Activated naive CD8-positive, alpha-beta T cell treated with anti-CD3 and anti-CD28 coated beads for 36 hours (primary cell): ENCODE results near the gene METTL23. TPM values are rescaled to one million over a fixed set of nuclear protein-coding genes. Genes with fewer than 3 reads are reported as not detected.

Experiments
- DNase-seq: peaks from one replicate; pipeline ENCODE4 v3.0.0; 2021
- H3K27ac Mint-ChIP-seq: one replicate; pipeline ENCODE4 v1.8.0; 2022; ENCODE audit warnings: mild to moderate bottlenecking, moderate library complexity, mixed read lengths
- H3K27me3 Mint-ChIP-seq: one replicate; pipeline ENCODE4 v1.8.0; 2022; ENCODE audit warnings: mild to moderate bottlenecking, mixed read lengths
- H3K36me3 Mint-ChIP-seq: one replicate; pipeline ENCODE4 v1.8.0; 2021; ENCODE audit warnings: mild to moderate bottlenecking, mixed read lengths
- H3K4me1 Mint-ChIP-seq: one replicate; pipeline ENCODE4 v1.8.0; 2021; ENCODE audit warnings: mixed read lengths
- H3K4me3 Mint-ChIP-seq: one replicate; pipeline ENCODE4 v1.8.0; 2022; ENCODE audit warnings: mild to moderate bottlenecking, moderate library complexity, mixed read lengths
- H3K9me3 Mint-ChIP-seq: one replicate; pipeline ENCODE4 v1.8.0; 2022; ENCODE audit warnings: mixed read lengths
- total RNA-seq, 2 experiments: library from RNA; stranded (reverse); gene quantifications; one replicate each; pipeline ENCODE4 v1.2.3, GENCODE V29; 2021

Gene METTL23, protein sequence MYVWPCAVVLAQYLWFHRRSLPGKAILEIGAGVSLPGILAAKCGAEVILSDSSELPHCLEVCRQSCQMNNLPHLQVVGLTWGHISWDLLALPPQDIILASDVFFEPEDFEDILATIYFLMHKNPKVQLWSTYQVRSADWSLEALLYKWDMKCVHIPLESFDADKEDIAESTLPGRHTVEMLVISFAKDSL
- 10 to 100 TPM; 30.0 to 30.6 TPM for total RNA-seq

DNA sequence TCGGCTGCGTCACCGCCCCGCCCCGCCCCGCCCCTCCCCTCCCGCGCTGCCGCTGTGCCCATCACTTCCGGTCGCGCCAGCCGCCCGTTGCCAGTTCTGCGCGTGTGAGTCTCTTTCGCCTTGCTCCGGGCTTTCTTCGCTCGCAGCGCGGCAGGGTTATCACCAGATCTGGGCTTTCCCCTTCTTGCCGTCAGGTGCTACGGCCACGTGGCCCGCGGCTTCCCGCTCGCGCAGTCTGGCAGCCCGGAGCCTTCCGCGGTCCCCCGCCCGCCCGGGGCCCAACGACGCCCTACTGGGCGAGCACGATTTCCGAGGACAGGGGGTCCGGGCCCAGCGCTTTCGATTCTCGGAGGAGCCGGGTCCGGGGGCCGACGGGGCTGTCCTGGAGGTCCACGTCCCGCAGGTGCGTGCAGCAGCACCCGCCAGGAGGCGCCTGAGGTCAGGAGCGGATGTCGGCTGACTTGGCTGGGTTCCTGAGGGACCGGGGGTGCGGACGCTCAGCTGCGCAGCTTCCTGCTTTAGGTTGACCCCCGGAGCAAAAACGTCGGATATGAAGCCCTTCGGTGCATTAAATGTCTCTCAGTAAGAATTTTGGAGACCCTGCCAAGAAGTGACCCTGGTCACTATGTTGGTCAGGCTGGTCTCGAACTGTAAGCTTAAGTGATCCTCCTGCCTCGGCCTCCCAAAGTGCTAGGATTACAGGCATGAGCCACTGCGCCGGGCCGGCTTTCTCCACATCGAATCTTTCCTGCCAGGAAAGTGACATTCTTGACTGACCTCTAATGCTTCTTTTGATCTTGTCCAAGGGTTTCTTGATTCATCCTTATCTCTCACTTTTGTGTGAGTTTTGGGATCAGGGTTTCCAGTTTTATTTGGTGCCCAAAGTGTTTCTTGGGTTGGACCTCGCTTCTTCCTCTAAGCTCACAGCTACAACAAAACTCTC is at the start of gene METTL23:
Gene METTL23 (plus strand): TSS at position 64 of the 943 bp plus-strand sequence. CDS start 2,872 bp downstream, outside the sequence.
- H3K27me3 Mint-ChIP-seq: no peaks in the 10 kb centered on the region
- peak within 1 kb of the TSS; percentile 98 for H3K27ac Mint-ChIP-seq
- peak; percentile 84 for DNase-seq
- H3K9me3 Mint-ChIP-seq: no peaks in the 10 kb centered on the region
- peaks cover 60% of the 10 kb centered on the region for H3K36me3 Mint-ChIP-seq
- H3K4me1 Mint-ChIP-seq: peaks cover 36% of the 10 kb centered on the region
- peak within 1 kb of the TSS; percentile 98 for H3K4me3 Mint-ChIP-seq

DNA sequence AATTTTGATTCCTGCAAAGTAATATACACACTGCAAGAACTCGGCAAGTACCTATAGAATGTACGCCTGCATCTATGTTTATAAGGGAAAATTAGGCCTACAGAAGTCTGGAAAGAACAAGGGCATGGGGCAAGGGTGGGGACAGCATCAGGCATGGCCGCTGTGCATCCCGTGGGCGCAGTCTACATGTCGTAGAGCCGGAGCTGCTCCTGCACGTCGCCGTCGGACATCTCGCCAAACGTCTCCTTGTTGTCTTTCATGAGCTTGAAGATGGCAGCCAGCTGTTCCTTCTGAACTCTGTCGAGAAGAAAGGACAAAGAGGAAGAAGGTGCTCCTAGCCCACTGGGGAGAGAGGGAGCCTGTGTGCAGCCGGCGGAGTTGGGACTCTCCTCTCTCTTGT is 49.2 kb upstream of the METTL23 start:
- H3K27me3 Mint-ChIP-seq: no peaks in the 10 kb centered on the region
- H3K36me3 Mint-ChIP-seq: no peaks in the 10 kb centered on the region
- peaks cover 13% of the 10 kb centered on the region for H3K4me1 Mint-ChIP-seq
- no peaks in the 10 kb centered on the region for H3K9me3 Mint-ChIP-seq
- no peak for DNase-seq
- H3K27ac Mint-ChIP-seq: no peak overlapping the region
- H3K4me3 Mint-ChIP-seq: no peak overlapping the region

DNA sequence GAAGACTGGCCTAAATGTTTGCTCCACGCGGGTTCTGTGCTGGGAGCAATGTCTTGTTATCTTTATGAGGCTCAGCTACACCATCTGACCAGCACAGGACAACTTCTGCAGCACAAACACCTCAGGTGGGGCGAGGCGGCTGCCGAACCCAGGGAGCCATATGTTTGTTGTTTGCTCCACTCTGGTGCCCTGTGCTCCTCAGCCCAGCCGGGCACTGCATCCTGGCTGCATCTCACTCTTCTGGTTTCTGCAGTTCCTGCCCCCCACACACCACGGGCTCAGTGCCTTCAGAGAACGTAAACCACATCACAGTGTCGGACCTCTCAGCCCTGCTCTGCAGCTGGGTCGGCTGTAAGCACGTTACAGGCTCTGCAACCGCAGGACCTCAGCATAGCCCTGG is 48.3 kb upstream of the METTL23 start:
- Mint-ChIP-seq H3K36me3 (no peaks in the 10 kb centered on the region), H3K27me3 (no peaks in the 10 kb centered on the region), H3K9me3 (no peaks in the 10 kb centered on the region), H3K4me3 (no peak overlapping the region), H3K27ac (no peak overlapping the region), H3K4me1 (peaks cover 5% of the 10 kb centered on the region)
- DNase-seq: peak; percentile 22

DNA sequence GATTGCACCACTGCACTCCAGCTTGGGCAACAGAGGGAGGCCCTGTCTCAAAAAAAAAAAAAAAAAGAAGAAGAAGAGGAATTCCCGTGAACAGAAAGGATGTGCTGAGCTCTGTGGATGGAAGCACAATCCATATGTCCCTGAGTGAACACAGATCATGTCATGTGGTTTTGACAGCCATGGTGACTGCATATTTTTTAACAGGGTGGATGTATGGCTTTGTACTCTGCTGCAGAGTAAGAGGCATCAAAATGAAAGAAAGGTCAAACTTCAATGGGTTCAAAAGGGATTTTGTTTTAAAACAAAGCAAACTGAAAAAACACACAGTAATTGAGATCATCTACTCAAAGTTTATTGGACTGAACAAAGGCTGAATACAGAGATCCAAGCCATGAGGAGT is 47.4 kb upstream of the METTL23 start:
- Mint-ChIP-seq H3K4me1 (no peaks in the 10 kb centered on the region), H3K4me3 (no peak overlapping the region), H3K9me3 (no peaks in the 10 kb centered on the region), H3K27ac (no peak overlapping the region), H3K36me3 (no peaks in the 10 kb centered on the region), H3K27me3 (no peaks in the 10 kb centered on the region)
- no peak for DNase-seq

DNA sequence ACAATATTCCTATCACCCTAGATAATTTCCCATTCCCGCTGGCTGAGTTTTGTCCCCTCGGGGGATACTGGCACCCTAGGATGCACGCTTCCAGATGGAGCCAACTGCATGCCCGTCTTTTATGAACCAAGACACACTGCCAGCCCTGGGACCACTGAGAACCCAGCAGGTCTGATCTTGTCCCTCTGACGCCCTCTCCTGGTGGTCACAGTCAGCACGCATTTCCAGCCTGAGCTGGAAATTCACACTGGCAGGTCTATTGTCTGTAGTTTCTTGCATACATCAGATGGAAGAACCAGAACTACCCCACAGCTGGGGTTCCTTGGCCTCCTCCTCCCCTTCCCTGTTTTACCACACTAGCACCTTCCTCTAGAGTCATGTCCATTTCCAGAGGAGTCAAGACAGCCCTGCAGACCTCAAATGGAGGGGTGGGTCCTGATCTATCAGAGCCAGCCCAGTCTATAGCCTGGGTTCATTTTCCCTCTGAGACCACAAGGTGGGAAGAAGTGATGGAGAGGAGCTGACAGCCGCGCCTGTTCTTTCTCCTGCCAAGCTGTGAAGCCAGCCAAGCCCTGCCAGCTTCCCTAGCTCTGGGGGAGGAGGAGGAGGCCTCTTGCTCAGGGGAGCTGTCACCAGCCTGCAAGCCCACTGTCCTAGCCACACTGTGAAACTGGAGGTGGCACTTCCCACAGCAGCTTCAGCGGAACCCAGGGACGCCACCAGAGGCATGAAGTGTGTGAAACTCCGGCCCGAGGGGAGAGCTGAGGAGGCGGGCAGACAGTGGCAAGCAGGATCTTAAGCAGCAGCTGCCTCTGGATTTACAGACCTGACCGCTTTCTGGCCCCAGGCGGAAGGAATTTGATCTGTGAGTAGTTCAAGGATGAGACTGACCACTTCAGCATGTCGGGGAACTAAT is 45.2 kb upstream of the METTL23 start:
- H3K27ac Mint-ChIP-seq: no peak overlapping the region
- no peaks in the 10 kb centered on the region for H3K4me1 Mint-ChIP-seq
- peak; percentile 65 for DNase-seq
- no peak overlapping the region for H3K4me3 Mint-ChIP-seq
- no peaks in the 10 kb centered on the region for H3K27me3 Mint-ChIP-seq
- H3K9me3 Mint-ChIP-seq: no peaks in the 10 kb centered on the region
- H3K36me3 Mint-ChIP-seq: no peaks in the 10 kb centered on the region

DNA sequence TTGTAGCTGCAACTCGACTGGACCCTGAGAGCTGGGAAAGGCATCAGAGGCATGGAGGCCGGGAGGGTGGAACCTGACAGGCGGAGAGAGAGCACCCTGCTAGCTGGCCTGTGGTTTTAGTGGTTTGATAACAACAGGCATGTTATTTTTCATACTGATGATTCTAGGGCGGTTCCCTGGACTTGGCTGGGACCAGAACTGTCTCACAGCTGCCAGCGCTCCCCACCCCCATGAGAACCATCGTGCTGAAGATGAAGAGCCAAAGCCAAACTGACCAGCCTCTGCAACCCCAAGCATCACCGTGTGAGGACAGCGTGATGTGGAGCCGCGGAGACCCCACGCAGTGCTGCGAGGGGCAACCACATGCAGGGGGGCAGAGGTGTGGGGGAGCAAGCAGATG is 44.3 kb upstream of the METTL23 start:
- Mint-ChIP-seq H3K27me3 (no peaks in the 10 kb centered on the region), H3K4me3 (no peak overlapping the region), H3K36me3 (no peaks in the 10 kb centered on the region), H3K9me3 (no peaks in the 10 kb centered on the region), H3K27ac (no peak overlapping the region), H3K4me1 (no peaks in the 10 kb centered on the region)
- no peak for DNase-seq

DNA sequence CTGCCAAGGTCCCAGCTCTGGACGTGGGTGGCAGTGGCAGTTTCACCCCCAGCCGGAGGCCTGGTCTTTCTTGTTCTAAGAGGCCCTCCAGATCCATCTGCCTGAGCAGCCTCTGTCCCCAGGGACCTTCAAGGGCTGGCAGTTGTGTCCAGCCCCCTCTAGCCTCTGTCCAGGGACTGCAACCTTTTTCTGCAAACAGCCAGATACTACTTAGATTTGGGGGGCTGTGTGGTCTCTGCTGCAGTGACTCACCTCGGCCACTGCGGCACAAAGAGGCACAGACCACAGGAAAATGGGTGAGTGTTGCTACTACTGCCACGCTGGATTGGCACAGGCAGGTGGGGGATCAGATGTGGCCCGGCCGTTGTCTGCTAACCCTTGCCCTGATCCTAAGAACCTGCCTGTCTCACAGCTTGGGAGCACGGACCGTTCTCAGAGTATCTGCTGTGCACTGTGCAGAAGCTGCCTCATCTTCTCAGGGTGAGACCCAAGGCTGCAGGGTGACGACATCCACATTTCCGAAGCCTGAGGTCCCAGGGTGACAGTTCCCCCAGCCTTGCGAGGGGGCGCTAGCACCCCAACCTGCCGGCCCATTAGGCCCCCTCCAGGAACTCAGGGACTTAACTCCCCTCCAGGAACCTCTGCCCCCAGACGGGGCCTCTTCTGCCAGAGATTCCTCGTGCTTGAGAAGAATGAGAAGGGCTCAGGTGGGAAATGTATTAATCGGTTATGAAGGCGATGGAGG is 43.5 kb upstream of the METTL23 start:
- no peak for DNase-seq
- no peaks in the 10 kb centered on the region for H3K27me3 Mint-ChIP-seq
- H3K9me3 Mint-ChIP-seq: no peaks in the 10 kb centered on the region
- H3K36me3 Mint-ChIP-seq: no peaks in the 10 kb centered on the region
- no peak overlapping the region for H3K27ac Mint-ChIP-seq
- H3K4me3 Mint-ChIP-seq: no peak overlapping the region
- H3K4me1 Mint-ChIP-seq: no peaks in the 10 kb centered on the region

DNA sequence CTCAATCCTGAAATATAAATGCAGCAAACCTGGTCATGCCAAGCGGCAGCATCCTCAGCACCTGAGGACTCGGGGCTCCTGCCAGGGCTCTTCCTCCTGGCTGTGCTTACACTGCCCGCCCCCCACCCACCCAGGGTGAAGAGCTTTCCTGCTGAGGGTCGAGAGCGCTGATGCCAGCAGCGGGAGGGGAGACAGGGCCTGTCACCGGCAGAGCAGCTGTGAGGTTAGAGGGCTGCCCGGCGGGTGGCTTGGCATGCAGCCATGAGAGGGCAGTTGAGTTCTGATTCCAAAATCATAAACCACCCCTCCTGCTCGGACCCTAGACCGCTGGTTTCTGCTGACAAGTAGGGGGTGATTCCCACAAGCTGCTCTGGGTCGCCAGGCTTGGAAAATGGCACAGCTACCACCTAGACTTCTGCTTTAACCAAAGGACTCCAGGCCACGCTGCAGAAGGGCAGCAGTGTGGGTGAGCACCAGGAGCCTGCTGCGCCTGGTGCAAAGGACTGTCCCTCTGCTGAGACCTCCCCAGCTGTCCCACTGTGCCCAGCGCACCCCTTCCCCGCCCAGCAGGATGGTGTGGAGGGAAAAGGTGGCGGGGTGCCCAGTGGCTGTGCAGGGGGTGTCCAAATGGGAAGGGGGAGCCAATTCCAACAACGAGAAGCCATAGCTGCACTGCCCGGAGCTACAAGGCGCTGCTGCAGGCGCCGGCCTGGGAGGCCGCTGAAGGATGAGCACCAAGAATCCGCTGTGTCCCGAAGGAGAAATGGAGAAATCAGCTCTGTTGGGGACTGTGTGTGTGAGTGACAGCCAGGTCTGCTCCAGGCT is 42.5 kb upstream of the METTL23 start:
- Mint-ChIP-seq H3K27ac (no peak overlapping the region), H3K36me3 (no peaks in the 10 kb centered on the region), H3K9me3 (no peaks in the 10 kb centered on the region), H3K4me3 (no peak overlapping the region), H3K27me3 (no peaks in the 10 kb centered on the region), H3K4me1 (no peaks in the 10 kb centered on the region)
- DNase-seq: no peak

DNA sequence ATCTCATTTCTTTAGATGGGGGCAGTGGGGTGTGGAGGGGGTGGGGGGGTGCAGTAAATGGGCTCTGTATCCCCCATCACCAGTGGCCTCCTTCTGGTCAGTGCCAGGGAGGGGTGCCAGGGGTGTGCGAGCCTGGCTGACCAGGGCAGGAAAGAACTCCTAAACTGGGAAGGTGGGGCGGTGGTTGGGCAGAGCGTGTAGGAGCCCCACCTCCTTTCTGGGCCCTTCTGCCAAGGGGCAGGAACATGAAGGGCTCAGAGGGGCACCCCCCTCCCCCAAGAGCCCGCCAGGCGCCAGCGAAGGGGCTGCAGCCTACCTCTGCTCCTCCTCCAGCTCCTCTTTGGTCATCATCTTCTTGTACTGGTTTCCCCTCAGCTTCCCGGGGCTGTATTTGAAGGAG is 41.9 kb upstream of the METTL23 start:
- Mint-ChIP-seq H3K36me3 (no peaks in the 10 kb centered on the region), H3K9me3 (no peaks in the 10 kb centered on the region), H3K4me1 (no peaks in the 10 kb centered on the region), H3K27me3 (no peaks in the 10 kb centered on the region), H3K27ac (no peak overlapping the region), H3K4me3 (no peak overlapping the region)
- no peak for DNase-seq

DNA sequence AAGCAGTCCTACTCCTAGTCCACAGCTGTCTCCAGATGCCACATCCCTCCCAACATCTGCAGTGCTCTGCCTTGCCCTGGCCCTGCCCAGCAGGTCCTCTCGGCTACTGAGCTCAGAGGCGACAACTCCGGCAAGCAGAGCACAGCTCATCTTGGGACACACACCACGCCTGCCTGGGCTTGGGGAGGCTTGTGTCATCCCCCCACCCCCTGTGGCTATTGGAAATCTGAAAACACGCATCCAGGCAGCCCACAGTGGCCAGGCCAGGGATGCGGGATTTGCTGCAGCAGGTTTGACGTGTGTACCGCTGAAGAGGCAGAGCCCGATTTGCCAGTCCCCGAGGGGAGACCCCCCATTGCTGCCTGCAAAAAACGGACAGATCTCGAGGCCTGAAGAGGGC is 41.3 kb upstream of the METTL23 start:
- H3K4me1 Mint-ChIP-seq: no peaks in the 10 kb centered on the region
- no peak overlapping the region for H3K4me3 Mint-ChIP-seq
- DNase-seq: no peak
- no peaks in the 10 kb centered on the region for H3K9me3 Mint-ChIP-seq
- no peak overlapping the region for H3K27ac Mint-ChIP-seq
- no peaks in the 10 kb centered on the region for H3K27me3 Mint-ChIP-seq
- H3K36me3 Mint-ChIP-seq: no peaks in the 10 kb centered on the region

DNA sequence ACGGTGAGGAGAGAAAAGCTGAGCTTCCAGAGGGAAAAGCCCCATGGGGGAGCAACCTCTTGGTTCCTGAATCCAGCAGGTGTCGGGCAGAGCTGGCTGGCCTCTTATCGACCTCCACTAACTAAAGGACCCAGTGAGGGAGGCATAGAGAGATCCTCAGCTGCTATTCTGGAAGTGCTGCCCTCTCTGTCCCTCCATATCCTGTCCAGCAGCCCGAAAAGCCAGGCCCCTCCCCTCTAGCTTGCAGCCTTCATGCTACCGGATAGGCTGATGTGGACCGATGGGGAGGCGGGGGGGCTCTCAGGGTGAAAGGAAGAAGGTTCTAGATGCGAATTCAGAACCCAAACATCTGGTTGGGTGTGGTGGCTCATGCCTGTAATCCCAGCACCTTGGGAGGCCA is 40.8 kb upstream of the METTL23 start:
- no peaks in the 10 kb centered on the region for H3K27me3 Mint-ChIP-seq
- no peaks in the 10 kb centered on the region for H3K36me3 Mint-ChIP-seq
- H3K4me1 Mint-ChIP-seq: no peaks in the 10 kb centered on the region
- H3K27ac Mint-ChIP-seq: no peak overlapping the region
- no peaks in the 10 kb centered on the region for H3K9me3 Mint-ChIP-seq
- DNase-seq: no peak
- no peak overlapping the region for H3K4me3 Mint-ChIP-seq

DNA sequence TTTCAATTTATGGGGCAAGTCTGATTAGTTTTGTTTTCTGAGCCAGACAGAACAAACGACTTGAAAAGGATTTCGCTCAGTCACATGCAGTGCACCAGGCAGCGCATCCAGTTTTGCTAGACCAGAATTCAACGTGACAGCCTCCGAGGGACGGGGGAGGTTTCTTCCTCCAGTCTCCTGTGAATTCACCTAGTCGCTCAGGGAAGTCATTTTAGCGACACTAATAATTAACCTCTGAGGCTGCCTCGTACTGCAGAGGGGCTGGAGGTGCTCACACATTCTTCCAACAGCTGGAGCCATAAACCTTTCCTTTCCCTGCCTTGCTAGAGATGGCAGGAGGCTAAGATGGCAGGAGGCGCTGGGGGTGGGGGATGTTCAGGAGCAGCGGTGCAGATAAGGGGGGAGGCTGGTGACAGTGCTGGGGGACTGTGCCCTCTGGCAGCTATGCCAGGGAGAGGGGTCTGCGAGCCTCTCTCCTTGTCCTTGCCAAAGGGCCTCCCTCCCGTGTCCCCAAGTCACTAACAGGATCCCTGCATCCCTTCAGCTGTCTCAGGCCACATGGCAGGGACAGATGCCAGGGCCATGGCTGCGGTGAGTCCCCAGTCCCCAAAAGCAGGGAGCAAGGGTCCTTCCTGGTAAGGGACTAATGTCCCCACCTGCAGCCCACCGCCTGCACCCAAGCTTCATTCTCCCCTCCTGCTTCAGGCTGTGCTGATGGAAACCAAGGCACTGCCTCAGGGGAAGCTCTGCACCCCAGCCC is 39.9 kb upstream of the METTL23 start:
- no peak overlapping the region for H3K27ac Mint-ChIP-seq
- H3K9me3 Mint-ChIP-seq: no peaks in the 10 kb centered on the region
- no peaks in the 10 kb centered on the region for H3K36me3 Mint-ChIP-seq
- H3K27me3 Mint-ChIP-seq: no peaks in the 10 kb centered on the region
- H3K4me1 Mint-ChIP-seq: no peaks in the 10 kb centered on the region
- DNase-seq: no peak
- H3K4me3 Mint-ChIP-seq: no peak overlapping the region
